HCT116 (cell line): ENCODE results near the gene SMIM10L1. TPM values are rescaled to one million over a fixed set of nuclear protein-coding genes. Genes with fewer than 3 reads are reported as not detected.

ENCODE experiments used
- ATAC-seq: fragments of 200-7000 bp; cut with Tn5 transposase; 2 replicates; pipeline ENCODE4 v1.9.1; 2020; ENCODE audit warnings: mild to moderate bottlenecking, moderate library complexity
- BruUV-seq: library from RNA; stranded (reverse); fragments of 400-500 nt; replicated peaks from 2 replicates; lab custom pipeline; 2021; lab: Mats Ljungman, UMichigan
- CTCF ChIA-PET: fragments of 300-600 bp; sonication (Branson Sonifier 250); formaldehyde crosslinking; loops from one replicate; lab custom pipeline; 2021; ENCODE audit warnings: antibody characterized with exemption; lab: Charles Lee
- POLR2A ChIA-PET: fragments of 300-600, 350-600 bp; sonication (Branson Sonifier 250); formaldehyde crosslinking; loops from one replicate; lab custom pipeline; 2021; ENCODE audit warnings: antibody characterized with exemption; lab: Charles Lee
- RAD21 ChIA-PET, 2 experiments: fragments of 300-600 bp; sonication (Branson Sonifier 250); formaldehyde crosslinking; loops; one replicate each; lab custom pipeline; 2023; ENCODE audit warnings: low total read pairs in 2 of 2; ENCODE audit not compliant: uncharacterized antibody in 2 of 2, unreplicated experiment in 2 of 2, low non-redundant PET in 1 of 2; lab: Charles Lee
- DNase-seq: peaks from one replicate; pipeline ENCODE4 v3.0.0-alpha.2; 2010; ENCODE audit warnings: low read depth, low spot score
- H2AFZ ChIP-seq: fragments of 200-600 bp; shearing (Covaris generic), sonication (generic); 2 replicates; pipeline ENCODE4 v1.6.1; 2017; ENCODE audit warnings: low read depth, mixed run types, mixed read lengths, antibody characterized with exemption, low read length; ENCODE audit not compliant: poor library complexity, severe bottlenecking
- H3K27ac ChIP-seq: 2 replicates; pipeline ENCODE4 v1.5.1; 2012; ENCODE audit warnings: low read depth, low read length
- H3K27me3 ChIP-seq: fragments of 200-600 bp; sonication (generic); 2 replicates; pipeline ENCODE4 v1.6.1; 2016; ENCODE audit warnings: mixed run types, low read length, mixed read lengths; ENCODE audit not compliant: insufficient read depth
- H3K36me3 ChIP-seq, 2 experiments: fragments of 200-500 bp in 1 of 2; fragments of 200-600 bp in 1 of 2; sonication (Bioruptor generic) in 1 of 2; sonication (generic) in 1 of 2; 2 replicates each; pipeline versions ENCODE4 v1.5.1 to v1.6.1; 2014 to 2016; ENCODE audit warnings: low read length in 2 of 2, inconsistent platforms in 1 of 2, mixed read lengths in 1 of 2, mixed run types in 1 of 2; ENCODE audit not compliant: insufficient read depth in 2 of 2, control insufficient read depth in 1 of 2
- H3K4me1 ChIP-seq, 2 experiments: fragments of 200-600 bp in 1 of 2; sonication (generic) in 1 of 2; 2 replicates each; pipeline versions ENCODE4 v1.5.1 to v1.6.1; 2012 to 2017; ENCODE audit warnings: low read length in 2 of 2, inconsistent platforms in 1 of 2, mild to moderate bottlenecking in 1 of 2, mixed read lengths in 1 of 2, mixed run types in 1 of 2, moderate library complexity in 1 of 2; ENCODE audit not compliant: insufficient read depth in 2 of 2, control insufficient read depth in 1 of 2
- H3K4me2 ChIP-seq: fragments of 200-600 bp; sonication (generic); 2 replicates; pipeline ENCODE4 v1.6.1; 2017; ENCODE audit warnings: mixed run types, low read length, mixed read lengths
- H3K4me3 ChIP-seq, 2 experiments: fragments of 200-600 bp in 1 of 2; sonication (generic) in 1 of 2; replicated peaks in 1 of 2; 2 replicates each; pipeline ENCODE4 v1.5.1; 2011 to 2016; ENCODE audit warnings: low read length in 2 of 2, control low read depth in 1 of 2, low read depth in 1 of 2, mild to moderate bottlenecking in 1 of 2, mixed read lengths in 1 of 2, mixed run types in 1 of 2
- H3K79me2 ChIP-seq: fragments of 200-600 bp; sonication (generic); 2 replicates; pipeline ENCODE4 v1.6.1; 2017; ENCODE audit warnings: mild to moderate bottlenecking, mixed run types, low read length, moderate library complexity, mixed read lengths; ENCODE audit not compliant: insufficient read depth
- H3K9ac ChIP-seq: fragments of 200-600 bp; sonication (generic); 2 replicates; pipeline ENCODE4 v1.6.1; 2016; ENCODE audit warnings: low read length, mixed read lengths
- H3K9me2 ChIP-seq: fragments of 200-600 bp; sonication (generic), shearing (Covaris generic); 2 replicates; pipeline ENCODE4 v1.6.1; 2017; ENCODE audit warnings: mixed run types, mild to moderate bottlenecking, moderate library complexity; ENCODE audit not compliant: insufficient read depth
- H3K9me3 ChIP-seq, 2 experiments: fragments of 200-500 bp in 1 of 2; fragments of 200-600 bp in 1 of 2; sonication (Bioruptor generic) in 1 of 2; sonication (generic) in 1 of 2; 2 replicates each; pipeline ENCODE4 v1.6.1; 2014 to 2017; ENCODE audit warnings: low read length in 2 of 2, mixed read lengths in 2 of 2, inconsistent platforms in 1 of 2, low read depth in 1 of 2, mild to moderate bottlenecking in 1 of 2, mixed run types in 1 of 2, moderate library complexity in 1 of 2; ENCODE audit not compliant: control insufficient read depth in 1 of 2, insufficient read depth in 1 of 2
- H4K20me1 ChIP-seq: fragments of 200-600 bp; sonication (generic), shearing (Covaris generic); 2 replicates; pipeline ENCODE4 v1.6.1; 2017; ENCODE audit warnings: mixed run types, mild to moderate bottlenecking, moderate library complexity; ENCODE audit not compliant: insufficient read depth
- EGR1 ChIP-seq: IDR thresholded peaks from 2 replicates; pipeline ENCODE4 v1.6.1; 2012; ENCODE audit warnings: low read depth
- EZH2 ChIP-seq: fragments of 200-600 bp; sonication (generic); IDR thresholded peaks from 2 replicates; pipeline ENCODE4 v1.6.1; 2017; ENCODE audit warnings: antibody characterized with exemption, mixed run types
- EZH2phosphoT487 ChIP-seq: fragments of 200-600 bp; IDR thresholded peaks from 2 replicates; pipeline ENCODE4 v1.6.1; 2018; ENCODE audit warnings: antibody characterized with exemption, borderline replicate concordance
- POLR2AphosphoS5 ChIP-seq: IDR thresholded peaks from 2 replicates; pipeline ENCODE4 v1.6.1; 2011; ENCODE audit warnings: mild to moderate bottlenecking, low read depth, low read length, moderate library complexity
- SRF ChIP-seq: IDR thresholded peaks from 2 replicates; pipeline ENCODE4 v1.6.1; 2012; ENCODE audit warnings: low read depth
- TCF7L2 ChIP-seq: IDR thresholded peaks from 2 replicates; pipeline ENCODE4 v1.7.0; 2011; ENCODE audit warnings: borderline replicate concordance, inconsistent platforms; ENCODE audit not compliant: insufficient read depth, insufficient read length; ENCODE audit errors: extremely low read depth
- YY1 ChIP-seq: IDR thresholded peaks from 2 replicates; pipeline ENCODE4 v1.6.1; 2011; ENCODE audit warnings: low read length, low read depth, moderate library complexity, mild to moderate bottlenecking; ENCODE audit not compliant: insufficient replicate concordance; ENCODE audit errors: extremely low read depth
- ZBTB33 ChIP-seq: IDR thresholded peaks from 2 replicates; pipeline ENCODE4 v1.6.1; 2011; ENCODE audit warnings: mild to moderate bottlenecking, low read length, moderate library complexity; ENCODE audit not compliant: insufficient replicate concordance; ENCODE audit errors: extremely low read depth
- ZNF274 ChIP-seq: fragments of 200-500 bp; sonication (Bioruptor generic); IDR thresholded peaks from 2 replicates; pipeline ENCODE4 v1.6.1; 2014; ENCODE audit warnings: mild to moderate bottlenecking, low read depth, low read length, inconsistent platforms
- intact Hi-C: fragments of 100-400 bp; cut with micrococcal nuclease; formaldehyde crosslinking; loops from 2 replicates; pipeline ENCODE4 v1.10.0; 2022
- total RNA-seq: library from RNA; stranded (reverse); gene quantifications from one replicate; pipeline ENCODE4 v1.2.1, GENCODE V29; 2021; ENCODE audit not compliant: unreplicated experiment

SMIM10L1 gene
- total RNA-seq, 1 experiment from 2014 or later, result 6.4 TPM

DNA sequence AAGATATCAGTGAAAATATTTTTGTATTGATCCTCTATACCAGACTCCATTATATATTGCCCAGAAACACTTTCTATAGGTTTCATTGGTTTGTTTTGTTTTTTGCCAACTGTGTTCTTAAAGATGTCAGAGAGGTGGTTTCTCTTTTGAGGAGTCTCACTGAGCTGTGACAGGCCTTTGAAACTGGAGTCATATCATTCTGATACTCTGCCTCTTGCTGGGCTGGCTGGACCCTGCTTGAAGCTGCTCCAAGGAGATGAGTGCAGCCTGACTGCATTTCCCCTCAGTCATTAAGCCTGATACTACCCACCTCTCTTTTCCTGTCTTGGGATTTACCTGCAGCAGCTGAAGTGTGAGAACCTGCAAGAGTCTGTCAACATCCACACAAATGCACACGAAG is 20.2 kb upstream of the SMIM10L1 start:
- Histone ChIP-seq H4K20me1 (peaks cover 15% of the 10 kb centered on the region; the same call in 1 of the 2 replicates), H3K27ac (no peak overlapping the region), H3K9me3 (no peaks in the 10 kb centered on the region), H3K4me1 (no peaks in the 10 kb centered on the region), H3K9me2 (no peaks in the 10 kb centered on the region), H3K9ac (no peak overlapping the region), H3K27me3 (no peaks in the 10 kb centered on the region), H3K79me2 (peaks cover 67% of the 10 kb centered on the region), H3K4me3 (no peak overlapping the region), H2AFZ (no peak overlapping the region), H3K4me2 (no peak overlapping the region), H3K36me3 (no peaks in the 10 kb centered on the region; a peak in 2 of 4 replicates)
- TF ChIP-seq EZH2phosphoT487 (no peak), POLR2AphosphoS5 (no peak), EZH2 (no peak), SRF (no peak), EGR1 (no peak), ZBTB33 (no peak), YY1 (no peak), TCF7L2 (no peak)
- POLR2A ChIA-PET, result no interaction called here
- ATAC-seq (no peak), DNase-seq (no peak)
- BruUV-seq, result no TSS peak
- RAD21 ChIA-PET, result no interaction called here
- CTCF ChIA-PET, result no interaction called here
- intact Hi-C loops, result no loop called here

DNA sequence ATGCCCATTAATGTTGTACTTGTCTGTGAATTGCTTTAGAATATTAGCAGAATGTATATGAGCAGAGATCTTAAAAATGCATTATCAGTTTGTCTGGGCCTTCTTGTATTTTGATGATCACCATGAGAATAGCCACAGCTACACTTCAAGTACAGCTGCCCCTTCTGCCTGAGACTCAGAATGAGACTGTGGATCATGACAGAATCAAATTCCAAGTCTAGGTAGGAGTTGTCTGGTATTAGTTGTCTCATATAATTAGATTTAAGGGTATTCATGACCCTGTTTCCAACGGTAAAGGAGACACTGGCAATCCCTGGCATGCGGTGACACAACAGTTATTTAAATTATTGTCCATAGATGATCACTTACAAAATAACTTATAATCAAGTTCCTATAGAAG is 18.3 kb upstream of the SMIM10L1 start:
- H3K9me2 ChIP-seq, result no peaks in the 10 kb centered on the region
- H3K4me2 ChIP-seq, result no peak overlapping the region
- RAD21 ChIA-PET, result no interaction called here
- intact Hi-C loops, result no loop called here
- POLR2A ChIA-PET, result no interaction called here
- CTCF ChIA-PET, result no interaction called here
- H3K36me3 ChIP-seq, result no peaks in the 10 kb centered on the region; a peak in 2 of 4 replicates
- no peak for TF ChIP-seq ZNF274
- TF ChIP-seq, all 23 proteins: peak for 0
- Histone ChIP-seq H3K4me3 (no peak overlapping the region), H3K4me1 (no peaks in the 10 kb centered on the region), H3K9me3 (no peaks in the 10 kb centered on the region; a peak in 1 of 4 replicates), H3K9ac (no peak overlapping the region), H2AFZ (no peak overlapping the region), H3K79me2 (peaks cover 67% of the 10 kb centered on the region), H3K27me3 (no peaks in the 10 kb centered on the region), H4K20me1 (peaks cover 8% of the 10 kb centered on the region; the same call in 1 of the 2 replicates), H3K27ac (no peak overlapping the region)
- no TSS peak for BruUV-seq
- DNase-seq (no peak), ATAC-seq (no peak)
